Dermis microvascular lymphatic vessel endothelial cell (primary cell): ENCODE data around the gene GPD1L. TPM values are rescaled to one million over a fixed set of nuclear protein-coding genes. Genes with fewer than 3 reads are reported as not detected.
A peak's percentile ranks its signal among the peaks of the same experiment; 100 is the strongest.
"Not testable (repeated sequence)": the region's sequence is repeated elsewhere in the genome, so short reads cannot be mapped to it uniquely, and the experiment has no call there.

Source experiments
- DNase-seq, 2 donors: peaks; one replicate each; pipeline versions ENCODE4 v3.0.0 to v3.0.0-alpha.2; 2010; ENCODE audit warnings: low read depth in 2 of 2
- total RNA-seq: library from RNA; depleted of rRNA; stranded (reverse); fragments of >200 nt; gene quantifications from 2 replicates; pipeline ENCODE4 v1.2.1, GENCODE V29; 2014

The GPD1L gene
- total RNA-seq, result 13.4 and 13.9 TPM in 2 replicates

GRCh38 chr3:32106132-32106928 lies at the start of gene GPD1L:
Gene GPD1L, plus strand, starts transcription at chr3:32106620. Its CDS starts 92 bp downstream, at chr3:32106712.
- peak; percentile 80 to 95 for DNase-seq

- DNase-seq, result not testable (repeated sequence)
Observed at GRCh38 chr3:32058465-32058864, 48.0 kb upstream of the GPD1L start.

- no peak for DNase-seq
Observed at GRCh38 chr3:32062950-32063582, 43.4 kb upstream of the GPD1L start.

- DNase-seq, result no peak
Observed at GRCh38 chr3:32066686-32067085, 39.7 kb upstream of the GPD1L start.

- not testable (repeated sequence) for DNase-seq
Observed at GRCh38 chr3:32074194-32074593, 32.2 kb upstream of the GPD1L start.

- no peak for DNase-seq
Observed at GRCh38 chr3:32076566-32076965, 29.9 kb upstream of the GPD1L start.

- DNase-seq, result peak in 1 of 2 donors; percentile 13
Observed at GRCh38 chr3:32077260-32078084, 28.9 kb upstream of the GPD1L start.

- no peak for DNase-seq
Observed at GRCh38 chr3:32078085-32078634, 28.3 kb upstream of the GPD1L start.

- DNase-seq, result no peak
Observed at GRCh38 chr3:32078864-32079263, 27.6 kb upstream of the GPD1L start.

- DNase-seq, result peak in 1 of 2 donors; percentile 14
Observed at GRCh38 chr3:32082721-32083120, 23.7 kb upstream of the GPD1L start.

- no peak for DNase-seq
Observed at GRCh38 chr3:32083702-32084270, 22.6 kb upstream of the GPD1L start.

- no peak for DNase-seq
Observed at GRCh38 chr3:32084870-32085269, 21.6 kb upstream of the GPD1L start.

- DNase-seq, result no peak
Observed at GRCh38 chr3:32086464-32086863, 20.0 kb upstream of the GPD1L start.

- DNase-seq, result no peak
Observed at GRCh38 chr3:32089476-32089875, 16.9 kb upstream of the GPD1L start.

- no peak for DNase-seq
Observed at GRCh38 chr3:32093204-32093603, 13.2 kb upstream of the GPD1L start.

GRCh38 chr3:32095431-32095830 lies 11.0 kb upstream of the GPD1L start:
- DNase-seq, result no peak

- DNase-seq, result no peak
Observed at GRCh38 chr3:32097768-32098167, 8.7 kb upstream of the GPD1L start.

GRCh38 chr3:32098528-32098927 lies 7.9 kb upstream of the GPD1L start:
- no peak for DNase-seq

GRCh38 chr3:32100465-32100864 lies 6.0 kb upstream of the GPD1L start:
- no peak for DNase-seq

- no peak for DNase-seq
Observed at GRCh38 chr3:32102289-32102688, 4.1 kb upstream of the GPD1L start.

- peak in 1 of 2 donors; percentile 22 for DNase-seq
Observed at GRCh38 chr3:32104492-32104891, 1.9 kb upstream of the GPD1L start.
